GM23338 (cell line): ENCODE measurements around the gene SCAMP1. TPM values are rescaled to one million over a fixed set of nuclear protein-coding genes. Genes with fewer than 3 reads are reported as not detected.

Experiments
- ATAC-seq: fragments of 200-7000 bp; cut with Tn5 transposase; 3 replicates; pipeline ENCODE4 v1.9.1; 2020
- DNase-seq: peaks from one replicate; pipeline ENCODE4 v3.0.0-alpha.2; 2015; ENCODE audit warnings: low spot score
- H2AFZ ChIP-seq: fragments of 200-600 bp; sonication (generic); 2 replicates; pipeline ENCODE4 v1.8.0; 2016; ENCODE audit warnings: antibody characterized with exemption, mild to moderate bottlenecking, moderate library complexity
- H3F3A ChIP-seq: fragments of 200-600 bp; sonication (generic); replicated peaks from 2 replicates; pipeline ENCODE4 v1.8.0; 2017; ENCODE audit warnings: antibody characterized with exemption, mixed run types, low read depth
- H3K27ac ChIP-seq: fragments of 200-600 bp; sonication (generic); 2 replicates; pipeline ENCODE4 v1.6.1; 2016; ENCODE audit warnings: low read depth
- H3K27me3 ChIP-seq: fragments of 200-600 bp; sonication (generic); 2 replicates; pipeline ENCODE4 v1.8.0; 2016; ENCODE audit warnings: mild to moderate bottlenecking, mixed run types, moderate library complexity; ENCODE audit not compliant: insufficient read depth
- H3K36me3 ChIP-seq: fragments of 200-600 bp; sonication (generic); 2 replicates; pipeline ENCODE4 v1.8.0; 2016; ENCODE audit warnings: mild to moderate bottlenecking; ENCODE audit not compliant: insufficient read depth
- H3K4me1 ChIP-seq: fragments of 200-600 bp; sonication (generic); 2 replicates; pipeline ENCODE4 v1.8.0; 2016; ENCODE audit warnings: mild to moderate bottlenecking, moderate library complexity; ENCODE audit not compliant: insufficient read depth
- H3K4me2 ChIP-seq: fragments of 200-600 bp; sonication (generic); 2 replicates; pipeline ENCODE4 v1.7.1; 2017; ENCODE audit warnings: mixed run types
- H3K4me3 ChIP-seq: fragments of 200-600 bp; sonication (generic); 2 replicates; pipeline ENCODE4 v1.6.1; 2016; ENCODE audit warnings: mixed run types
- H3K79me2 ChIP-seq: fragments of 200-600 bp; sonication (generic); replicated peaks from 2 replicates; pipeline ENCODE4 v1.8.0; 2017; ENCODE audit warnings: mild to moderate bottlenecking; ENCODE audit not compliant: insufficient read depth
- H3K9me2 ChIP-seq: fragments of 200-600 bp; sonication (generic); 2 replicates; pipeline ENCODE4 v1.8.0; 2017; ENCODE audit not compliant: insufficient read depth
- H4K20me1 ChIP-seq: fragments of 200-600 bp; sonication (generic); replicated peaks from 2 replicates; pipeline ENCODE4 v1.8.0; 2017; ENCODE audit warnings: mild to moderate bottlenecking; ENCODE audit not compliant: insufficient read depth
- H3K27ac Mint-ChIP-seq: 2 replicates; pipeline ENCODE4 v1.8.0; 2020; ENCODE audit warnings: inconsistent platforms, mild to moderate bottlenecking, moderate library complexity, mixed read lengths
- H3K27me3 Mint-ChIP-seq: 3 replicates; pipeline ENCODE4 v1.8.0; 2022; ENCODE audit warnings: low read depth, mild to moderate bottlenecking, moderate library complexity, mixed read lengths, inconsistent platforms; ENCODE audit not compliant: insufficient read depth, poor library complexity
- H3K36me3 Mint-ChIP-seq: 3 replicates; pipeline ENCODE4 v1.8.0; 2021; ENCODE audit warnings: low read depth, mild to moderate bottlenecking, inconsistent platforms, moderate library complexity, mixed read lengths
- H3K4me1 Mint-ChIP-seq: 3 replicates; pipeline ENCODE4 v1.8.0; 2020; ENCODE audit warnings: mild to moderate bottlenecking, inconsistent platforms, mixed read lengths
- H3K4me3 Mint-ChIP-seq: 3 replicates; pipeline ENCODE4 v1.8.0; 2021; ENCODE audit warnings: moderate library complexity, mild to moderate bottlenecking, inconsistent platforms, mixed read lengths
- H3K9me3 Mint-ChIP-seq: 3 replicates; pipeline ENCODE4 v1.8.0; 2020; ENCODE audit warnings: moderate library complexity, mild to moderate bottlenecking, inconsistent platforms, mixed read lengths
- CREB1 ChIP-seq: fragments of 250-450 bp; sonication (Bioruptor Pico); IDR thresholded peaks from 2 replicates; pipeline ENCODE4 v1.5.0; 2020; ENCODE audit warnings: low read depth, mild to moderate bottlenecking, moderate library complexity
- EZH2 ChIP-seq: fragments of 200-600 bp; sonication (generic); IDR thresholded peaks from one replicate; pipeline ENCODE4 v1.8.0; 2017; ENCODE audit warnings: antibody characterized with exemption, mild to moderate bottlenecking, low read depth; ENCODE audit not compliant: unreplicated experiment
- EZH2phosphoT487 ChIP-seq: fragments of 200-600 bp; sonication (generic); IDR thresholded peaks from one replicate; pipeline ENCODE4 v1.8.1; 2018; ENCODE audit warnings: antibody characterized with exemption; ENCODE audit not compliant: unreplicated experiment
- JUNB ChIP-seq: IDR thresholded peaks from one replicate; pipeline ENCODE4 v1.6.1; 2016; ENCODE audit warnings: antibody characterized with exemption; ENCODE audit not compliant: unreplicated experiment
- NANOG ChIP-seq: IDR thresholded peaks from 2 replicates; pipeline ENCODE4 v1.6.1; 2016; ENCODE audit warnings: antibody characterized with exemption, borderline replicate concordance
- POLR2AphosphoS5 ChIP-seq: IDR thresholded peaks from 2 replicates; pipeline ENCODE4 v1.6.1; 2016; ENCODE audit warnings: antibody characterized with exemption, low read depth
- REST ChIP-seq: IDR thresholded peaks from one replicate; pipeline ENCODE4 v1.6.1; 2018; ENCODE audit warnings: antibody characterized with exemption; ENCODE audit not compliant: unreplicated experiment
- STAT1 ChIP-seq: IDR thresholded peaks from one replicate; pipeline ENCODE4 v1.6.1; 2016; ENCODE audit warnings: antibody characterized with exemption; ENCODE audit not compliant: unreplicated experiment
- ZNF114 ChIP-seq: fragments of 250-450 bp; sonication (Bioruptor Pico); IDR thresholded peaks from 2 replicates; pipeline ENCODE4 v1.5.0; 2020; ENCODE audit warnings: mild to moderate bottlenecking, moderate library complexity
- ZNF331 ChIP-seq: fragments of 250-450 bp; sonication (Bioruptor Pico); IDR thresholded peaks from 2 replicates; pipeline ENCODE4 v1.5.0; 2020; ENCODE audit warnings: low read depth, mild to moderate bottlenecking, moderate library complexity
- ZNF462 ChIP-seq: fragments of 250-450 bp; sonication (Bioruptor Pico); IDR thresholded peaks from 2 replicates; pipeline ENCODE4 v1.5.0; 2020; ENCODE audit warnings: mild to moderate bottlenecking, moderate library complexity
- polyA plus RNA-seq: library from polyadenylated mRNA; unstranded; fragments of >200 nt; fragmentation: Nextera tagmentation; extraction: Ambion mirVana; gene quantifications from 2 replicates; pipeline ENCODE4 v1.2.1, GENCODE V29; 2016
- total RNA-seq: library from RNA; depleted of rRNA; stranded (reverse); fragments of >200 nt; shearing (Covaris generic); gene quantifications from 2 replicates; pipeline ENCODE4 v1.2.3, GENCODE V29; 2014
- TF ChIP-seq, protein P1 (sequence below): IDR thresholded peaks from 2 replicates; pipeline ENCODE4 v1.6.1; 2016; ENCODE audit warnings: antibody characterized with exemption
- TF ChIP-seq, protein P2 (sequence below), 2 experiments: fragments of 200-600 bp in 1 of 2; sonication (generic) in 1 of 2; conservative IDR thresholded peaks; 2 replicates each; pipeline versions ENCODE4 v1.5.1 to v1.6.1; 2016 to 2017; ENCODE audit warnings: antibody characterized with exemption in 2 of 2, low read depth in 2 of 2, mild to moderate bottlenecking in 2 of 2, moderate library complexity in 1 of 2

The SCAMP1 gene
- total and polyA plus RNA-seq, 2 experiments from 2014 or later = 26.8 to 53.9 TPM

- TF ChIP-seq, protein P1, sequence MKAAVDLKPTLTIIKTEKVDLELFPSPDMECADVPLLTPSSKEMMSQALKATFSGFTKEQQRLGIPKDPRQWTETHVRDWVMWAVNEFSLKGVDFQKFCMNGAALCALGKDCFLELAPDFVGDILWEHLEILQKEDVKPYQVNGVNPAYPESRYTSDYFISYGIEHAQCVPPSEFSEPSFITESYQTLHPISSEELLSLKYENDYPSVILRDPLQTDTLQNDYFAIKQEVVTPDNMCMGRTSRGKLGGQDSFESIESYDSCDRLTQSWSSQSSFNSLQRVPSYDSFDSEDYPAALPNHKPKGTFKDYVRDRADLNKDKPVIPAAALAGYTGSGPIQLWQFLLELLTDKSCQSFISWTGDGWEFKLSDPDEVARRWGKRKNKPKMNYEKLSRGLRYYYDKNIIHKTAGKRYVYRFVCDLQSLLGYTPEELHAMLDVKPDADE = no peak
- TF ChIP-seq JUNB = no peak
- TF ChIP-seq ZNF331 = no peak
- TF ChIP-seq REST = no peak
- TF ChIP-seq EZH2 = no peak
- TF ChIP-seq POLR2AphosphoS5 = no peak
- no peak for TF ChIP-seq NANOG
- no peak for TF ChIP-seq STAT1
- TF ChIP-seq ZNF462 = no peak
- TF ChIP-seq, protein P2, sequence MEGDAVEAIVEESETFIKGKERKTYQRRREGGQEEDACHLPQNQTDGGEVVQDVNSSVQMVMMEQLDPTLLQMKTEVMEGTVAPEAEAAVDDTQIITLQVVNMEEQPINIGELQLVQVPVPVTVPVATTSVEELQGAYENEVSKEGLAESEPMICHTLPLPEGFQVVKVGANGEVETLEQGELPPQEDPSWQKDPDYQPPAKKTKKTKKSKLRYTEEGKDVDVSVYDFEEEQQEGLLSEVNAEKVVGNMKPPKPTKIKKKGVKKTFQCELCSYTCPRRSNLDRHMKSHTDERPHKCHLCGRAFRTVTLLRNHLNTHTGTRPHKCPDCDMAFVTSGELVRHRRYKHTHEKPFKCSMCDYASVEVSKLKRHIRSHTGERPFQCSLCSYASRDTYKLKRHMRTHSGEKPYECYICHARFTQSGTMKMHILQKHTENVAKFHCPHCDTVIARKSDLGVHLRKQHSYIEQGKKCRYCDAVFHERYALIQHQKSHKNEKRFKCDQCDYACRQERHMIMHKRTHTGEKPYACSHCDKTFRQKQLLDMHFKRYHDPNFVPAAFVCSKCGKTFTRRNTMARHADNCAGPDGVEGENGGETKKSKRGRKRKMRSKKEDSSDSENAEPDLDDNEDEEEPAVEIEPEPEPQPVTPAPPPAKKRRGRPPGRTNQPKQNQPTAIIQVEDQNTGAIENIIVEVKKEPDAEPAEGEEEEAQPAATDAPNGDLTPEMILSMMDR (conservative IDR thresholded peaks at IDR 0.05; ENCODE audit: low read depth in 2 of 2) = no peak
- no peak for TF ChIP-seq CREB1 (CRISPR knock-in tag)
- no peak for TF ChIP-seq EZH2phosphoT487
- TF ChIP-seq ZNF114 (CRISPR knock-in tag) = no peak
- Histone ChIP-seq H2AFZ (no peak overlapping the region), H3K27ac (no peak overlapping the region), H3K4me1 (peaks cover 7% of the 10 kb centered on the region; the same call in 1 of the 2 replicates), H3K9me2 (no peaks in the 10 kb centered on the region; the same call in 1 of the 2 replicates), H3K4me3 (no peak overlapping the region), H4K20me1 (no peaks in the 10 kb centered on the region), H3K79me2 (no peaks in the 10 kb centered on the region), H3F3A (no peaks in the 10 kb centered on the region), H3K36me3 (no peaks in the 10 kb centered on the region), H3K4me2 (no peak overlapping the region), H3K27me3 (no peaks in the 10 kb centered on the region)
- no peaks in the 10 kb centered on the region for H3K27me3 Mint-ChIP-seq
- ATAC-seq (no peak), DNase-seq (no peak)
- no peaks in the 10 kb centered on the region for H3K36me3 Mint-ChIP-seq
- no peaks in the 10 kb centered on the region for H3K9me3 Mint-ChIP-seq
- peaks cover 9% of the 10 kb centered on the region for H3K4me1 Mint-ChIP-seq
- H3K4me3 Mint-ChIP-seq = no peak overlapping the region
- H3K27ac Mint-ChIP-seq = no peak overlapping the region
These were observed 33.5 kb upstream of the SCAMP1 start for GRCh38 chr5:78326930-78327329.
